Lung microvascular endothelial cell (primary cell): ENCODE data around the gene TCF3. TPM values are rescaled to one million over a fixed set of nuclear protein-coding genes. Genes with fewer than 3 reads are reported as not detected.
"Not testable (repeated sequence)": the region's sequence is repeated elsewhere in the genome, so short reads cannot be mapped to it uniquely, and the experiment has no call there.

Experiments used
- DNase-seq, 2 donors: peaks; one replicate each; pipeline versions ENCODE4 v3.0.0 to v3.0.0-alpha.2; 2010; ENCODE audit warnings: low read depth in 2 of 2
- total RNA-seq: library from RNA; depleted of rRNA; stranded (reverse); fragments of >200 nt; gene quantifications from 2 replicates; pipeline ENCODE4 v1.2.1, GENCODE V29; 2014

The TCF3 gene
- total RNA-seq, 1 donor from 2014 or later = 48.6 TPM

DNA sequence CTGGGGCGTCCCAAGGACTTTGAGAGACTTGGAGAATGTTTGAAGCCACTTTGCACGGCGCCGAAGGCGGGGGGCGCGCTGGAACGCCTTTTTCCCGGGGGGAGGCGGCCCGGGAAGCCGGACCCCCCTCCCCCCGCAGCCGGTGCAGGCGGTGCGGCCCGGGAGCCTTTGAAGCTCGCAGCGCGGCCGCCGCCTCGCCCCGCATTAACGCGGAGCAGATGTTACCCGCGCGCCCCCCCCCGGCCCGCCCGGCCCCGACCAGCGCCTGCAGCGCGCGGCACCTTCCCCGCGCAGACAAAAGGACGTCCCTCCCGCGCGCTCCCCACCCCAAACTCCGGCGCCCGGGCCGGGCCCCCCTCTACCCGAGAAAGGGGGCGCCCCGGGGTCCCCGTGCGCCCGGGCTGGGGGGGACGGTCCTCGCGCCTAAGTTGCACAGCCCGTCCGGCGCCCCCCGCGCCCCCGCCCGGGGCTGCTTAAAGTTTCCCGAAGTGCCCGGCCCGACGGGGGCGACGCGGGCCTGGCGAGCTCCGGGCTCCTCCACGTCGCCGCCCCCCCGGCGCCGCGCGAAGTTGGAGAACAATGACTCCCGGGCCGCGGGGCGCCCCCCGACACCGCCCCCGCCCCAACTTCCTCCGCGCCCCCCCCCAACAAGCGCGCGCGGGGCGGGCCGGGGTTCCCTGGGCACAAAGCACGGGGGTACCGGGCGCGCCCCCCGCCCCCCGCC lies 685 bp downstream of the TCF3 start:
- peak; percentile 61 to 68 for DNase-seq

DNA sequence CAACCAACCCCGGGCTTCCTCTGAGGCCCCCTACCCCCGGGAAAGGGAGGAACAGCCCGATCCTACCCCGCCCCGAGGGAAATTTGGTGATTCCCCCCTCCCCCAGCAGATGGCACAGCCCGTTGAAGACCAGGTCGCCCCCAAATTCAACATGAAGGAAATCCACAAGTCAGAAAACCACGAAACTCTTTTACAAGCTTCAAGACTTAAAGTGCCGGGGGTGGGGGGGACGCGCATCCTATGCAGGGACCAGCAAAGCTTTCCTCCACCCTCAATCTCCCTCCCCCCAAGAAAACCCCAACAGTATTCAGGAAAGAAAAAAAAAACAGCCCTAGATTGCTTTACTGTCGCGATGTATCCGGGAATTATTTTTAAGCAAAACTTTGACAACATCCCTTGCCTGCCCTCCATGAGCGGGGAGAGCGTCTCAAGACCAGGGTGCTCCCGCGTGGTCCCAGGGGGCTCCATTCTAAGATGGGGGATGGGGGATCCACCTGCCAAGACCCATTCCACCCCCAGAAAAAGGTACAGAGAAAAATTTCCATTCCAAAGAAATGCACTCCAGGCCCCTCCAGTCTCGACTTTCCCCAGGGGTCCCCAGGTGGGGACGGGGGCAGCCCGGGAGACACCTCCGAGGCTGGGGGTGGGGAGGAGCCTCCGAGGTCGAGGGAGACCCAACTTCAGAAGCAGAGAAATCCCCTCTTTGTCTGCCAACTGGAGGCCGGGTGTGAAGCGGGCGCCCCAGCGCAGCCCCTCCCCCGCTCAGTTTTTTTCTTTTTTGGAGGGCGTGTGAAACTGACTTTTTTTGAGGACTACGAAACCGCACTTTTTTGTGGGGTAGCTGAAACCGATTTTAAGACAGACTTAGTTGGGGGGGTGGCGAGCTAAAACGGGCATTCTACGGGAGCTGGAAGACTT lies 1.5 kb downstream of the TCF3 start:
- peak; percentile 50 to 52 for DNase-seq

DNA sequence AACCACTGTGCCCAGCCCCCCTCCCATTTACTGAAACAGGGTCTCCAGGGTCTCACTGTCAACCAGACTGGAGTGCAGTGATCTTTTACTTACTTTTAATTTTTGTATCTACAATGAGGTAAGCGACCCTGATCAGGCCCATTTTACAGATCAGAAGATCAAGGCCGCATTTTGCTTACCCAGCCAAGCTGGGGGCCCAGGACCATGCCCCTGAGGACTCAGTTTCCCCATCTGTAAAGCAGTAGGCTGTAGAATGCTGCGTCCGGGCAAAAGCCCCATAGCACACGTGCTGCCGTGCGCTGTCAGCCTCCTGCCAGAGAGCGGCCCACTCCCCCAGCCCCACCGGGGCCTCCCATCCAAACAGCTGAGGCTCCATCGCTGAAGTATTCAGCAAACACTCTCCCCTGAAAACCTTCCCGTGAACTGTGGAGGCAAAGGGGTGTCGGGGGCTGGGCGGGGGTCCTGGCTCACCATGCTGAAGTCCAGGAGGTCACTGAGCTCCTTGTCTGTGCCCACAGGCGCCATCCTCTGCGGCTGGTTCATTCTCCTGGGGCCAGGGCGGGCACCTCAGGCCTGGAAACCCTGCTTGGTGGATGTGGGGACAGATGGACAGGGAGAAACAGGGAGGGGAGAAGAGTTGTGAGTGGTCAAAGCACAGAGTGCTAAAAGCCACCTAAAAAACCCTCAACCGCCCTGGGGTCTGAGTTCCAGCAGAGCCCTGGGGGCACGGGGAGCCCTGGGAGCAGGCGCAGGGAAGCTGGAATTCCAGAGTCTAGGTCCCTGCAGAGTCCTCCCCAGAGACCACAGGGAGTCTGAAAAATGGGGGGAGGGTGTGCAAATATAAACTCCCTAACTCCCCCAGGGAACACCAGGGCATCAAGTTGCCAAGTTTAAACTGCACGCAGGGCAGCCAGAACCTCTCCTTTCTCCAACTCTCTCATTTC lies 2.4 kb downstream of the TCF3 start:
- DNase-seq = no peak

DNA sequence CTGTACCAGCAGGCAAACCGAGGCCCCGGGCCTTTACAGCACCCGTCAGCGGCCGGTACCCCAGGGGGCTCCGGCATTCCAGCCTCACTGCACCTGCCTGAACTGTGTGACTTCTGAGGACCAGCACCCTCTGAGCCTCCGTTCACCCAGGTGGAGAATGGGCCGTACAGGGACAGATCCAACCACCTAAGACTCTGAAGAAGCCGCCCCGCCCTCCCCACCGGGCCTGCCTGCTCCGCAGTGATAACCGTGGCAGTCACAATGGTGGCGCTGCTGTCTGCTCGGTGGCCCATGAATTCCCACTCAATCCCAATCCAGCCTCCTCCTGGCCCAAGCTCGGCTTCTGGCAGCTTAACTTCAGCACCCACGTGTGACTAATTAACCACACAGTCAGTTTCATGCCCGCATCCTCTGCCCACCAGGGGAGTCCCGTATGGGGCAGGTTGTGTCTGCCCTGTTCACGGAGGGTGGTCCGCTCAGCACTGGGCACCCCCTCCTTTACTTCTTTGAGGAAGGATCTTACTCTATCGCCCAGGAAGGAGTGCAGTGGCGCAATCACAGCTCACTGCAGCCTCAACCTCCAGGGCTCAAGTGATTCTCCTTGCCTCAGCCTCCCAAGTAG lies 3.4 kb downstream of the TCF3 start:
- no peak for DNase-seq

DNA sequence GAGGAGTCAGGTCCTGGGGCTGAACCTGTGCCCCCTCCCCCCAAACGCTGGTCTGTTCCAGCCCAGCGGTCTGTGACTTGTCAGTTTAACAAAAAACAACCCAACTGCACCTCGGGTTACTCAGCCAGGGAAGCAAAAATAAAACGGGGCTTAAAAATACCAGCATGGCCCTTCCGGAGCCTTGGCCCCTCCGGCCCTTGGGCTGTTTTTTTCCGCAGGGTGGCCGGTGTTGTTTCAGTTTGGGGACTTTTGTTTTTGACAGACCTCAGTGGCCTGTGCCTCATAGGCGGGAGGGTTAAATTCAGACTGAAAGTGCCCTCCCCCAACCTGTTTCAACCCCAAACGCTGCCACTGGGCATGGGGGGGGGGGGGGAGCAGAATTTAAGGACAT lies 4.0 kb downstream of the TCF3 start:
- DNase-seq = no peak

DNA sequence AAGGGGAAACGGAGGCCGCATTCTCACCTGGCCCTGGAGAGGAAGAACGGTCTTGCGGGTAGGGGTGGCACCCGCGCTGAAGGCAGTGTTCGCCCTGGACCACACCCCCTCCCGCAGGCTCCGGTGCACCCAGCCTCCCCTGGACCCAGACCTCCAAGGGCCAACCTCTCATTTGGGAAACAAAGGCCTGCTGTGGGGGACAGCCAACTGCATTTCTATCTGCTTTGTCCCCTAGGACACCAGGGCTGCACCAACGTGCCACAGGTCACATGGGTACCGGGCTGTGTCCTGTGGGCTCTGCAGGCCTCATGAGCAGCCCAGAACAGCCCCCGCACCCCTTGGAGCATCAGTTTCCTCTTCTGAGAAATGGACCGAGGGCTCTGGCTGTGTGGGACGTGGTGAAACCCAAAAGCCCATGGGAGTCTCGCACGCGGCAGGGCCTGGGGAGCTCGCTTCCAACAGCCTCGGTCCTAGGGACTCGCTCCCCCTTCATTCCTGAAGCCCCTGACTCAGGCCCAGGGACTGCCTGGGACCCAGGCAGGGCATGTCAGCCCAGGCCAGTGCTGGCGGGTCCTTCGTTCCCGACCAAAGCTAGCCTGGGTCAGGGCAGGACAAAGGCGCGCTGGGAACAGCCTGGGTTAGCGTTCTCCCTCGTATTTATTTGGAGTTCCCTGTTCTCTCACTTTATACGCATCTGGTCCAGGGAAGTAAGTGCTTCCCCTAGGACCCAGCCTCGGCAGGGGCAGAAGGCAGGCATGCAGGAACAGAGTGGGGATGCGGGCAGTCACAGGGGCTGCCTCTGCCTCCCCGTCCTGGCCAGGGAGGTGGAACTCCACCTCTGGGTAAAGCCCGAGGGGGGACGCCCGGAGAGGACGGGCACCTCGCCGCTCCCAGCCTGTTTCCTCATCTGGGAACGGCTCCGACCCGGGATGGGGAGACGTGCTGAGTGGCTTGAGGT lies 4.6 kb downstream of the TCF3 start:
- no peak for DNase-seq

DNA sequence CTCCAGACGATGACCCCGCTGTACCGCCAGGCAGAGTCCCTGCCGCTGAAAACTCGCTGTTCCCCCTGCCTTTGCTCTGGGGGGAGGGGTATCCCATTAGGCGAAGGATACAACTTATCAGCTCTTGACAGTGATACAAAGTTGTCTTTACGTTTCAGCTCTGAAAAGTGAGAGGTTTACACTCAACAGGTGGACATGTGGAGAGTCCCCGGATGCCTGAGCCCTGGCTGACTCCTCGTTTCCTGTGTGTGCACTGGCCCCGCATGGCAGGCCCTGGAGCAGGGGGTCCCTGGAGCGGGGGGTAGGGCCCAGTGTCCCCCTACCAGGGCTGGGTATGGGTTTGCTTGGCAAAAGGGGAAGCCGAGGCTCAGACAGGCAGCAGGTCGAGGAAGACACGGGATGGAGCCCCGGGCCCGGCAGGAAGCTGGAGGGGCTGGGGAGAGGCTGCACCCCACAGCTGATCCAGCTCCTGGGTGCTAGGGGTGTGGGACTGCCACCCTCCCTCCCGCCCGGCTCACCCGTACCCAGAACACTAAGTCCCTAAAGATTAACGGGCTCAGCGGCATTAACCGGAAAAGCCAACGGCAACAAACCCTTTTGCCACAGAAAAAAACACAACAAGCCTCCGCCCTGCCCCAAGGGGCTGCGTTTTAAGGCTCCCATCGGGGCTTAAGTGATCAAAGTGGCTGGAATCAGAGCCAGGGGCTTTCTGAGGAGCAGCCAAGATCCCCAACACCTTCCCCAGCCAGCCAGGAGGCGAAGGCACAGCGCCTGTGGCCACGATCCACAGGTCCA lies 5.6 kb downstream of the TCF3 start:
- DNase-seq = no peak

DNA sequence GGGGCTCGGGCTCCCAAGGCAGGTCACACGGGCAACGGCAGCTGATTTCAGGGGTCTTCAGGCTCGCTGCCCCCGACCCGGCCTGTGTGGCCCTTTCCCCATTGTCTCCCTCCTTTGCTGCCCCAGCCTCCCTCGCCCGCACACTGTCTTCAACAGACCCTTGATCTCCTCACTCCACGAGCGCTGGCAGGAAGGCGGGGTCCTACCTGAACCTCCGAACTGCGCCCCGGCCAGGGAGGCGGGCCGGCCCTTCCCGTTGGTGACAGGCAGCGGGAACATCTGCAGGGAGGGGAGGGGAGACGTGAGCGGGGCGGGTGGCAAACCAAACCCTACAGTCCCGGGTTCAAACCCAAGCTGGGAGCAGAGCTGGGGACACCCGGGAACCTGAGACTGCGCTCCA lies 6.3 kb downstream of the TCF3 start:
- no peak for DNase-seq

DNA sequence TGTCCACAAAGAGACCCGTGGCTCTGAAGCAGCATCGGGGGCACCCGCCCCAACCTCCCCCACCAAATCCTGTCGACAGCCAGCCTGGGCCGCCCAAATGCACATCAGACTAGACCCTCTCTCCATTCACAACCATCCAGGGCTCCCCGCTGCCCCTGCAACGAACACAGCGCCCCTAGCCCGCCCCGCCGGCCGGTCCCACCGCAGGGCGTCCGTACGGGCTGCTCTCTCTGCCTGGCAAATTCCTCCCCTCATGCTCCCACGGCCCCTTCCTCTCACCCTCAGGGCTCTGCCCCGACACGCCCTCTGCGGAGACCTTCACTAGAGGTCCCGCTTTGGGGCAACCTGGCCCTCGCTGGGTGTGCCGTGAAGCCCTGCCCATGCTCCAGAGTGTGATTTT lies 7.1 kb downstream of the TCF3 start:
- DNase-seq = no peak

DNA sequence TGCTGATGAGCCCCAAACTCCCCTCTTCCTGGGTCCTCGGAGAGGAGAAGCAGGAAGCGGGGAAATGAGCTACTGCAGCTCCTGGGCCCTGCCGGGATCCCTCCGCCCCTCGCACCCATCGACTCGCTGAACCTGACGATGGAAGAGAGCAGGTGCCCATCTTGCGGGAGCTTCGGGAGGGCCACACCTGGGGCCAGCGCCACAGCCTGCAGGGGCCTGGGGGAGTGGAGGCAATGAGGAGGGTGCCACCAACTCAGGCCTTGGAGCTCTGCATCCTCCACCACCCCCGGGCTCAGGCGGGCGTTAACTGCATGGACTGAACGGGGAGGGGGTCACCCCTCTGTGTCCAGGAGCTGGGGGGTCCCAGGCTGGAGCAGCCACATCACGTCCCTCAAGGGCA lies 8.3 kb downstream of the TCF3 start:
- no peak for DNase-seq

DNA sequence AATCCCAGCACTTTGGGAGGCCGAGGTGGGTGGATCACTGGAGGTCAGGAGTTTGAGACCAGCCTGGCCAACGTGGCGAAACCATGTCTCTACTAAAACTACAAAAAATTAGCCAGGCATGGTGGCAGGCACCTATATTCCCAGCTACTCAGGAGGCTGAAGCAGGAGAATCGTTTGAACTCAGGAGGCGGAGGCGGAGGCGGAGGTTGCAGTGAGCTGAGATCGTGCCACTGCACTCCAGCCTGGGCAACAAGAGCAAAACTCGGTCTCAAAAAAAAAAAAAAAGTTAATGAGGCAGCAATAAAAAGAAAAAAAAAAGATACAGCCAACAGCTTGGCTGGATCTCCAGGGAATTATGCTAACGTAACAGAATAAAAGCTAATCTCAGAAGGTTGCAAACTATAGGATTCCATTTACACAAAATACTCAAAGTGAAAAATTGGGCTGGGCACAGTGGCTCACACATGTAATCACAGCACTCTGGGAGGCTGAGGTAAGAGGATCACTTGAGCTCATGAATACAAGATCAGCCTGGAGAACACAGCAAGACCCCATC lies 11.4 kb downstream of the TCF3 start:
- DNase-seq = not testable (repeated sequence)

DNA sequence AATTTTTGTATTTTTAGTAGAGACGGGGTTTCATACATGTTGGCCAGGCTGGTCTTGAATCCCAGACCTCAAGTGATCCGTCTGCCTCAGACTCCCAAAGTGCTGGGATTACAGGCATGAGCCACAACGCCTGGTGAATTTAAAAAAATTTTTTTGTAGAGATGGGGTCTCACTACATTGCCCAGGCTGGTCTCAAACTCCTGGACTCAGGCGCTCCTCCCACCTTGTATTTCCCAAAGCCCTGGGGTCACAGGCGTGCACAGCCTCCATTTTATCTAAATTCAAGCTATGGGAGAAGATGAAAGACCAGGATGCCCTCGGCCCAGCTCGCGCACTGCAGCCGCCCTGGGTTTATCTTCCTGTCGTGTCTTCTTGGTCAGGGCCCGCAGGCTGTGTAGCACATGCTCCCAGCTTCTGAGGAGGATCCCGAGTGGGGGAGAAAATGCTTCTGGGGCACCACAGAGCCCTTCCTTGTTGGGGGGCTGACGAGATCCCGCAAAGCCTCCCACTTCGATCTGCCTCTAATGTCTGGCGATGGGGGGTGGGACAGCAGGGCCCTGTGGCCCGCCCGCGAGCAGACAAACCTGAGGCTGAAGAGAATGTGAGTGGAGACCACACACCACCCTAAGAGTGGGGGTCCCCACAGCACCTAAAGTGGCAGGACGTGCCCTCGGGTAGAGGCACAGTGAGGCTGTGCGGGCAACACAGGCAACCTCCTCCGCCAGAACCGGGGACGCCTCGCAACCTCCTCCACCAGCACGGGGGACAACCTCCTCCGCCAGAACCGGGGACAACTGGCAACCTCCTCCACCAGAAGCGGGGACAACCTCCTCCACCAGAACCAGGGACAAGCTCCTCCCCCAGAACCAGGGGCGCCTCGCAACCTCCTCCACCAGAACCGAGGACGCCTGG lies 15.8 kb downstream of the TCF3 start:
- no peak for DNase-seq

DNA sequence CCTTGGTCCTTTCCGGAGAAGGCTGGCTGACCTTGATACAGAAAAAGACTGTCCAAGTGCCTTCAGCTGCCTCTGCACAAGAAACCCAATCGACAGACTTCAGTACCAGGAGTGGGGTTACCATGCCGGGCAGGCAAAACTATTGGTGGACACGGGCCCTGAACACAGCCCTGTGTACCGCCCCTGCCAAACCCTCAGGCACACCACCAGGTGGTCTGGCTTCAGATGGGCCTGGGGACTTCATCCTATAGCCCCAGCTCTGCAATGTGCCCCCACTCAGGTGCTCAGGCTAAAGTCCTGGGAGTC lies 17.5 kb downstream of the TCF3 start:
- no peak for DNase-seq

DNA sequence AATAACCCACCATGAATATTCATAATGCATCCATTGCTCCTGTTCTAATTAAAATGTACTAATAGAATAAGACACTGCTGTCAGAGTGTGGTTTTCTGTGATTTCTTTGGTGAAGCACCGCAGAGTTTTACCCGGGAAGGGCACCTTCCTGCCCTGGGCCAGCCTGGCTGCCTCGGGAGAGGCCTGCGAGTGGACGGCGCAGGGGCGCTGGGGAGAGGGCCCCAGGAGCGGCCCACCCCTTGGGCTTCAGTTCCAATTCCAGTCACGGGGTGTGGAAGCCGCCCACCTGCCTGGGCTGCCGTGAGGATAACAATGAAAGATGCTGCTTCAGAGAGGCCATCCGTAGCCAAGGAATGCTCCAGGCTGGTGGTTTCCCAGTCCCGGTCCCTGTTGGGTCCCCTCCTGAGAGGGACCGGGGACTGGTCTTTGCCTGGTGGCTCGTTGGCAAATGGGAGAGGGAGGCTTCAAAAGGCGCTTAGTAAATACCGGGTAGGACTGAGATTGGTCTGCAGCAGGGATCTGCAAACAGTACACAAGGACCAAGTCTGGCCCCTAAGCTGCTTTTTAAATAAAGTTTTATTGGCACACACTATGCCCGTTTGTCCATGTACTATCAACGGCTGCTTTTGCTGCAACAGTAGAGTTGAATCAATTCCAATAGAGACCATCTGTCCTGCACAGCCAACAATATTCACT lies 18.0 kb downstream of the TCF3 start:
- no peak for DNase-seq

DNA sequence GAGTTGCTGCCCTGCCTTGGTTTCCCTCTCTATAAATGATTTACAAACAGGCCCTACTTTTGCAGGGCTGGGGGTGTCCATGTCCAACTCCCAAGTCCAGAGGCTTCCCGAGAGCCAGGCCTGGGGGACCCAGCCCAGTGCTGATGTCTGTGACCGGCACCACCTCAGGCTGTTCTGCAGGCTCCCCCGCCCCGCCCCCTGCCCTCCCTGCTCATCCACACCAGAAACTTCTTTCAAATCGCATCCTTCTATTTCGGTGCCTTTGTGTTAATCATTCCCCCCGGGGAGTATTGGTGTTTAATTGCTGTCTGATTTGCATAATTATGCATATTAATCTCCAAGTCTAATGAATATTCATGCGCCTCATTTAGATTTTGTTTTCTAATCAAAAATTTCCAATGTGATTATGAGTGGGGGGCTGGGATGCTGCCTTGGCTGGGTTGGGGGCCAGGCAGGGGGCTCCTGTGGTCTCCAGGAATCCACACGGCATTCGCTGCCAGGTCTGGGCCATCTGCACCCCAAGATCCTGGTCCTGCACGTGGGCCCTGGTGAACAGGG lies 19.1 kb downstream of the TCF3 start:
- no peak for DNase-seq

DNA sequence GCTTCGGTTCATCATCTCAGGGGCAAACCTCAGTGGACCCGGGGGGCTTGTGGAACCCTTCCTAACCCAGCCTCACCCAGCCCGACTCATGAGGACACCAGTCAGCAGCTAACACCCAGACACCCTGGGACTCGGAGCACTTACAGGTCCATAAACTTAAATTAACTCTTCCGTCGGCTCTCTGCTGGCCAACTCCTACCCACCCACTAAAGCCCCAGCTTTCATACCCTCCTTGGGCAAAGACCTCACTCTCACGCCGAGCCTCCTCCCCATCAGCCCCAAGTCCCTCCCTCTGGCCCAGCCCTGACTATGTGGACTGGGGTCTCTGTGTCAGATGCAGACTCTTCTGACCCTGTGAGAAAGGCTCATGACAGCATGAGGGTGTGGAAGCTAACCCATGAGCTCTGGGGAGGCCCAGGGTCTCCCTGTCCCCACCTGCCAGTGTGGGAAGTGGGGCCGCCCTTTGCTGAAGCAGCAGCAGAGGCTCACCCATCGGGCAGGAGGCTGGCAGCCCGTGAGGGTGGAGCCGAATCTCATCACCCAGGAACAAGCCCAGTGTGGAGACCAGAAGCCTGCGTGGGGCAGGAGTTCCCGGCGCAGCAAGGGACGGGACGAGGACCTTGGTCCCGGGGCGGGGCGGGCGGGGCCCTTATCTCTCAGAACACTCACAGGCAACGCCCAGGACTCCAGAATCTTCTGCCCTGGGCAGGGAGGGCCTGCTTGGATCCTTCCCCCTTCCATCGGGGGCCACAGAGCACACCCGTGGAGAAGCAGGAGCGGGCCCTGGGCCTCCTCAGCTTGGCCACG lies 19.8 kb downstream of the TCF3 start:
- no peak for DNase-seq
